ENCODE data around the gene GMIP.

Gene GMIP

GRCh38 chr19:19634516-19635312 is 8.7 kb downstream of the GMIP start:
- DNase-seq (no peak), ATAC-seq (replicated peaks) (no peak)
- Mint-ChIP-seq H3K9me3 (no peaks in the 10 kb centered on the region), H3K4me3 (no peak overlapping the region), H3K36me3 (peaks cover 56 to 75% of the 10 kb centered on the region in 2 donors), H3K4me1 (peaks cover 19 to 26% of the 10 kb centered on the region in 2 donors), H3K27ac (peak overlapping the region; percentile 51), H3K27me3 (no peaks in the 10 kb centered on the region)

DNA sequence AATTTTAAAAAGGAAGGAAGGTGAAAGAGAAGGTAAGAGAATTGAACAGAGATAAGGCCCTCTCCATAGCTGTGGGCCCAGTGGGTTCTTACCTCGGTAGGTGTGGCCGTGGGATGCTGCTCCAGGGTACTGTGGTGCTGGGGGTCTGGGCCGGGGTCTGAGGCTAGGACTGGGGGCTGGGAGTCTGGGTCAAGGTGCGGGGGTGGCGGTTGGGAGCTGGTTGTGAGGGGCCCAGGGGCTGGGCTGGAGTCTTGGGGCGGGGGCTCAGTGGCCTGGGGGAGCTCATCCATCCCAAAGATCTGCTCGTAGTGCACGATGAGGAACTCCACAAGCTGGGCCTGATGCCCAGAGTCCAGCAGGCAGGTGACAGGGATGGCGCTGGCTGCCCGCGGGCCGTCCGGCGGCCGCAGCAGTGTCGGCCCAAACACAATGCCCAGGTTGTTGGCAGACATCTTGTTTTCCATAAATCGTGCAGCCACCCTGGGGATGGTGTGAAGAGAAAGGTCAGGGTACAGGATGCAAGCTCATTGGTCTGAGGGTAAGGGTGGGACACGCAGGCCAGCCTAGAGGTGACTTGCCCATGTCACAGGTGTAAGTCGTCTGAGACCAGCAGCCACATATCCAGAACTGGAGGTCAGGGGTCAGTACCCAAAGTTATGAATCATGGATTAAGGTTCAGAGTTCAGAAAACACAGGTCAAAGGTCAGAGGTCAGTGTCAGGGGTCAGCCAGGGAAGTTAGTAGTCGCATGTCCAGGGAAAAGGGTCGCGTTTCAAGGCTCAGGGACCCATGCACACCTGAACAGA is 9.5 kb downstream of the GMIP start:
- DNase-seq (no peak), ATAC-seq (replicated peaks) (no peak)
- Mint-ChIP-seq H3K27ac (peak overlapping the region; percentile 73), H3K36me3 (peaks cover 55 to 77% of the 10 kb centered on the region in 2 donors), H3K4me1 (peaks cover 18 to 28% of the 10 kb centered on the region in 2 donors), H3K4me3 (no peak overlapping the region), H3K9me3 (no peaks in the 10 kb centered on the region), H3K27me3 (no peaks in the 10 kb centered on the region)

DNA sequence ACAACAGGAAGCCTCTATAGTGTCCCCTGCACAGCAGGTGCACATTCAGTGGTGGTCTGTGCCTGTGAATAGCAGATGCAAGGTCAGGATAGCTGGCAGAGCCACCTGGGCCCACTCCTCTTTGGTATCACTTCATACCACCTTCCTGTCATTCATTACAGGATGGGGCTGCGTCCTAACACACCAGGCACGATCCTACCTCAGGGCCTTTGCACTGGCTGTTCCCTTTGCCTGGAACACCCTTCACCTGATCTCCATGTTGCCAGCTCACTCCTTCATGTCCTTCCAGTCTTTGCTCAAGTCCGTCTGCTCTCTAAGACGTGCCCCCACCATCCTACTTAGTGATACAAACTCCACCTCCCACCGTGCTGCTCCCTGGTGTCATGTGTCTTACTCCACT is 10.8 kb downstream of the GMIP start:
- DNase-seq (no peak), ATAC-seq (replicated peaks) (no peak)
- Mint-ChIP-seq H3K27ac (no peak overlapping the region), H3K27me3 (no peaks in the 10 kb centered on the region), H3K4me3 (no peak overlapping the region), H3K4me1 (peaks cover 21 to 38% of the 10 kb centered on the region in 2 donors), H3K36me3 (peaks cover 54 to 75% of the 10 kb centered on the region in 2 donors), H3K9me3 (no peaks in the 10 kb centered on the region)

GRCh38 chr19:19631346-19631745 is 12.1 kb downstream of the GMIP start:
- no peak overlapping the region for H3K4me3 Mint-ChIP-seq
- H3K27me3 Mint-ChIP-seq, result no peaks in the 10 kb centered on the region
- H3K4me1 Mint-ChIP-seq, result peaks cover 30 to 51% of the 10 kb centered on the region in 2 donors
- peak overlapping the region; percentile 47 for H3K27ac Mint-ChIP-seq
- no peaks in the 10 kb centered on the region for H3K9me3 Mint-ChIP-seq
- DNase-seq (no peak), ATAC-seq (replicated peaks) (no peak)
- peaks cover 50 to 77% of the 10 kb centered on the region in 2 donors for H3K36me3 Mint-ChIP-seq

DNA sequence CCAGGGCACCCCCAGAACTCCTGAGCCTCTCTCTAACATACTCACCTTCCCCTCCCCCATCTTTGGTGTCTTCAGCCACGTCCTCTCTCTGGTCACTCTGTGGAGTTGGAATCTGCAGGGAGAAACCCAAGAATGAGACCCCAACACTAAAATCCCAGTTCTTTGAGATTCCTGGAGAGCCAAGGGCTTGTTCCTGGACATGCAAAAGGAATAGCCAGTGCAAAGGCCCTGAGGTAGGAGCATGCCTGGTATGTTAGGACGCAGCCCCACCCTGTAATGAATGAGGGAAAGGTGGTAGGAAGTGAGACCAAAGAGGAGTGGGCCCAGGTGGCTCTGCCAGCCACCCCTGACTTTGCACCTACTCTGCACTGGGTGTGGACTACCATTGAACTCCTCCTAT is 13.0 kb downstream of the GMIP start:
- DNase-seq (no peak), ATAC-seq (replicated peaks) (no peak)
- no peak overlapping the region for H3K4me3 Mint-ChIP-seq
- H3K4me1 Mint-ChIP-seq, result peaks cover 30 to 47% of the 10 kb centered on the region in 2 donors
- no peaks in the 10 kb centered on the region for H3K9me3 Mint-ChIP-seq
- H3K27ac Mint-ChIP-seq, result peak overlapping the region; percentile 51
- H3K36me3 Mint-ChIP-seq, result peaks cover 45 to 73% of the 10 kb centered on the region in 2 donors
- H3K27me3 Mint-ChIP-seq, result no peaks in the 10 kb centered on the region

DNA sequence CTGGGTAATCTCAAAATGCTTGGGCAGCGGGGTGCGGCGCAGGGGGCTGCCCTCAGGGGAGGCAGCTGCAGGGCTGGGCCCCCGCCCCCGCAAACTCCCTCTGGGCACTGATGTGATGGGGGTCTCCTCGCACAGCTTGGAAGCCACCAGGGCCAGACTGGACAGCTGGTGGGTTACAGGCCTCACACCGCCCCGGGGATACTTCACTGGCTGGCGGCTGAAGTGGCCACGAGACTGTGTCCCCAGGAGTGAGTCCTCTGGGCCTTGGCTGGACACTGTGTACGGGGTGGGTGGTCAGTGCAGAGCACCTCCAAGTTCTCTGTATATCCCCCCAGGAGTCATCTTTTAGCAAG is 13.4 kb downstream of the GMIP start:
- H3K27me3 Mint-ChIP-seq, result no peaks in the 10 kb centered on the region
- H3K9me3 Mint-ChIP-seq, result no peaks in the 10 kb centered on the region
- ATAC-seq (replicated peaks) (no peak), DNase-seq (no peak)
- H3K36me3 Mint-ChIP-seq, result peaks cover 45 to 70% of the 10 kb centered on the region in 2 donors
- H3K4me3 Mint-ChIP-seq, result no peak overlapping the region
- no peak overlapping the region for H3K27ac Mint-ChIP-seq
- H3K4me1 Mint-ChIP-seq, result peaks cover 28 to 44% of the 10 kb centered on the region in 2 donors

- ATAC-seq (replicated peaks) (peak; percentile 44), DNase-seq (no peak)
- Mint-ChIP-seq H3K36me3 (peaks cover 33 to 63% of the 10 kb centered on the region in 2 donors), H3K4me3 (peak overlapping the region; percentile 88 to 91), H3K27ac (peak overlapping the region; percentile 88), H3K4me1 (peaks cover 22 to 35% of the 10 kb centered on the region in 2 donors), H3K9me3 (no peaks in the 10 kb centered on the region), H3K27me3 (no peaks in the 10 kb centered on the region)
Observed at GRCh38 chr19:19628501-19629134, 14.8 kb downstream of the GMIP start.

GRCh38 chr19:19627621-19628500 is 15.6 kb downstream of the GMIP start, which contains the start of gene LPAR2:
LPAR2 (minus strand) TSS chr19:19628220; CDS start chr19:19627275, 945 bp downstream.
- H3K4me1 Mint-ChIP-seq, result peaks cover 18 to 32% of the 10 kb centered on the region in 2 donors
- DNase-seq, result peak; percentile 53
- H3K4me3 Mint-ChIP-seq, result peak within 1 kb of the TSS; percentile 90 to 91
- no peaks in the 10 kb centered on the region for H3K27me3 Mint-ChIP-seq
- no peaks in the 10 kb centered on the region for H3K9me3 Mint-ChIP-seq
- H3K27ac Mint-ChIP-seq, result peak within 1 kb of the TSS; percentile 95
- peaks cover 25 to 56% of the 10 kb centered on the region in 2 donors for H3K36me3 Mint-ChIP-seq
- peak; percentile 74 to 82 for ATAC-seq (replicated peaks)

DNA sequence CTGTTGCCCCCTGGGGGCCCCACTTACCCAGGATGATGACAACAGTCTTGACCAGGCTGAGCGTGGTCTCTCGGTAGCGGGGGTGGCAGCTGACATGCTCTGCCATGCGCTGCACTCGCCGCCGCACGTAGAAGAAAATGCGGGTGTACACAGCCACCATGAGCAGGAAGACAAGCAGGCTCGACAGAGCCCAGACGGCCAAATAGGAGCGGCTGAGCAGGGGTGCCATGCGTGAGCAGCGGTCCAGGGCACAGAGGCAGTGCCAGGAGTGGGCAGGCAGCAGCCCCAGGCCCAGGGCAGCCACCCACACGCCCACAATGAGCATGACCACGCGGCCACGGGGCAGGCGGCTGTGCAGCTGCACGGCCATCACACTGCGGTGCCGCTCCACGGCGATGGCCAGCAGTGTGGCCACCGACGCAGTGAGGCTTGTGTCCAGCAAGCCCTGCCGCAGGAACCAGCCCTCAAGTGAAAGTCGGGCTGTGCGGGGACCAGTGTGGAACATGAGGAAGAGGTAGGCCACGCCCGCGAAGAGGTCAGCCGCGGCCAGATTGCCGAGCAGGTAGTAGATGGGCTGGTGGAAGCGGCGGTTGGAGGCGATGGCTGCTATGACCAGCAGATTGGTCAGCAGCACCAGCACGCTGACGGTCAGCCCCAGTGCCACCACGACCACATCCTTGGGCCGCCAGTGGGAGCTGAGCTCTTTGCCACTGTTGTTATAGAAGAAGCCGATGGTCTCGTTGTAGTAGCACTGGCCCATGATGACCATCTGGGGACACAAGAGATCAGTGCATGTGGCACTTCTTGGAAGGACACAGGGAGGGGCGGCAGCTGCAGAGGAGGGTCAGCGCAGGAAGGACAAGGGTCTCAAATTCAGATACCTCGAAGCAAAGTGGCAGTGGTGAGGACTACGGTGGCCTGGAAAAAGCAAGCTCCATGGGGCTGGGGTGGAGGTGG is 16.7 kb downstream of the GMIP start:
- H3K4me3 Mint-ChIP-seq, result peak overlapping the region; percentile 90 to 91
- H3K4me1 Mint-ChIP-seq, result peaks cover 18 to 29% of the 10 kb centered on the region in 2 donors

GRCh38 chr19:19624032-19624570 is 19.4 kb downstream of the GMIP start:
- Mint-ChIP-seq H3K27me3 (no peaks in the 10 kb centered on the region), H3K27ac (no peak overlapping the region), H3K4me3 (no peak overlapping the region), H3K9me3 (no peaks in the 10 kb centered on the region), H3K4me1 (peaks cover 21 to 32% of the 10 kb centered on the region in 2 donors), H3K36me3 (peaks cover 11 to 28% of the 10 kb centered on the region in 2 donors)
- ATAC-seq (replicated peaks) (no peak), DNase-seq (no peak)

More for the DNA sequence above, 16.7 kb downstream of the GMIP start:
- DNase-seq (no peak), ATAC-seq (replicated peaks) (no peak)
- no peaks in the 10 kb centered on the region for H3K9me3 Mint-ChIP-seq
- peaks cover 23 to 50% of the 10 kb centered on the region in 2 donors for H3K36me3 Mint-ChIP-seq
- H3K27ac Mint-ChIP-seq, result peak overlapping the region; percentile 95
- no peaks in the 10 kb centered on the region for H3K27me3 Mint-ChIP-seq

DNA sequence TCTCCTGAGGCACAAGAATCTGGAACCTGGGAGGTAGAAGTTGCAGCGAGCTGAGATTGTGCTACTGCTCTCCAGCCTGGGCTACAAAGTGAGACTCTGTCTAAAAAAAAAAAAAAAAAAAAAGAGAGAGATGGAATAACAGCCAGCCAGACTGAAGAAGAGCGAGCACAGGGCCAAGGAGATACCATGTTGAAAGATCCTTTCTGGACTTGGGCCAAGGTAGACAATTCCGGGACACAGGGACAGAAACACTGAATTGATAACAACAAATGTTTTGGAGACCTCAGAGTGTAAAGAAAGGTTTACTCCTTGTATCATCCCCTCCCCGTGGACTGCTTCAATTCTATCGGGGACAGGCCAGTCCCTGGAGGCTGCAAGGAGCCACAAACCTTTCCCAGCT is 20.1 kb downstream of the GMIP start:
- no peak for ATAC-seq (replicated peaks)
- Mint-ChIP-seq H3K4me3 (no peak overlapping the region), H3K27ac (no peak overlapping the region), H3K4me1 (peaks cover 24 to 30% of the 10 kb centered on the region in 2 donors), H3K9me3 (no peaks in the 10 kb centered on the region), H3K27me3 (no peaks in the 10 kb centered on the region), H3K36me3 (peaks cover 6 to 24% of the 10 kb centered on the region in 2 donors)
- DNase-seq, result no peak

DNA sequence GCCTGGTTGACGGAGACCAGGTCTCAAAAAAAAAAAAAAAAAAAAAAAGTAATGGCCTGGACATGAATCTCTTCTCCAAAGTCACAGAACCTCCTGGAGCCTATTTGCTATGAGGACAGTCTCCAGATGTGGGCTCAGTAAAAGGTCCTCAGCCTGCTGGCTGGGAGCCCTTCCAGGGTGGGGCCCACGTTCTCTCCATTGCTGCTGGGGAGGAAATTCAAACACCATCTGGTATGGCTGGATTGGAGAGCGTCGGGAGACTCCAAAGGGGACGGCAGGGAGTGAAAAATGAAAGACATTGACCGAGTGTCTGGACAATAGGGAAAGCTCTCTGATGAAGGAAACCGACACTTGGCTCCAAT is 23.6 kb downstream of the GMIP start:
- Mint-ChIP-seq H3K27me3 (no peaks in the 10 kb centered on the region), H3K27ac (no peak overlapping the region), H3K36me3 (peaks cover 0 to 12% of the 10 kb centered on the region in 2 donors), H3K4me3 (no peak overlapping the region), H3K9me3 (no peaks in the 10 kb centered on the region), H3K4me1 (peaks cover 14 to 17% of the 10 kb centered on the region in 2 donors)
- no peak for ATAC-seq (replicated peaks)
- no peak for DNase-seq

Data from stimulated activated naive B cell treated with anti-CD40 and anti-IgM and Interleukin-4, amounts not matched to agents 10 μg/mL and 1 μg/mL and 100 μg/mL, for 72 hours (primary cell).